ENCODE data around the gene CLTB.

The CLTB gene

DNA sequence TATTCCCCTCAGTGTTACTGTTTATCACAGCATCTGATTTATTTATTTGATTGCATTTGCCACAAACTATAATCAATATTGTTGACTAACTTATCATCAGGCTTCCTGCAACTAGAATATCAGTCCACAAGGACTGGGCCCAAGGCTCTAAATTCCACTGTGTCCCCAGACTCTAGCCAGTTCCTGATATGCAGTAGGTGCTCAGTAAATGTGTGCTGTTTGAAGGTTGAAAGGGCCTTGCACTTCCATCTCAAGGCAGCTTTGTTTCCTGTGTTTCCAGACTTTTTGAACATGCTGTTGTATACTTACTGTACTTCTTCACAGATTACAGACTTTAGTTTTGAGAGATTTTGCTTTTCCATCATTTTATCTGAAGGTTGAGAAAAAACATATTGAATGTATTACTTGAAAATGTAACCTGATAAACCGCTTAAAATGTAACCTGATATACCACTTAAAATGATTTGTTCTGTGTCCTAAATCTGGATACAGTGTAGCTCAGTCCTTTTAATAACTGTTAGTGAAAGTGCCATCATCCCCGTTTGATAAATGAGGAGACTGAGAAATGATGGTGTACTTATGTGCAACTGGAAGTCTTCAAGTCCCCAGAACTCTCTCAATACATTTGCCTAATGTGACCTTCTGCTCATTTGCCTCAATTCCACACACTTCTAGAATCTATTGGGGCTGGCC is 73.4 kb downstream of the CLTB start:
- no peak for DNase-seq

Measured in hematopoietic multipotent progenitor cell treated with erythropoietin and hydrocortisone succinate and interleukin-3 and kit ligand, for 6 days (in vitro differentiated cells).